B cell (primary cell): ENCODE measurements around the gene HSD11B2. TPM values are rescaled to one million over a fixed set of nuclear protein-coding genes. Genes with fewer than 3 reads are reported as not detected.

Experiments used
- ATAC-seq: fragments of 200-7000 bp; cut with Tn5 transposase; one replicate; pipeline ENCODE4 v1.10.0; 2021; ENCODE audit warnings: low read depth, mild to moderate bottlenecking, moderate number of reproducible peaks, moderate library complexity
- CTCF ChIA-PET: fragments of 350-600 bp; sonication (Branson Sonifier 250); formaldehyde crosslinking; loops from one replicate; lab custom pipeline; 2021; ENCODE audit warnings: antibody characterized with exemption, inconsistent platforms; lab: Charles Lee
- POLR2A ChIA-PET: fragments of 350-600 bp; sonication (Branson Sonifier 250); formaldehyde crosslinking; loops from one replicate; lab custom pipeline; 2021; ENCODE audit warnings: antibody characterized with exemption; lab: Charles Lee
- DNase-seq: peaks from one replicate; pipeline ENCODE4 v3.0.0; 2013
- H2AFZ ChIP-seq: 2 replicates; pipeline ENCODE4 v1.6.1; 2012; ENCODE audit warnings: mild to moderate bottlenecking, low read depth, low read length; ENCODE audit not compliant: insufficient read depth, poor library complexity, severe bottlenecking
- H3K27ac ChIP-seq, 2 donors: 1 replicate in 1 of 2; 2 replicates in 1 of 2; pipeline ENCODE4 v1.5.1; 2012 to 2013; ENCODE audit warnings: low read length in 2 of 2, mild to moderate bottlenecking in 2 of 2, moderate library complexity in 1 of 2
- H3K27me3 ChIP-seq, 4 experiments: fragments of 200-600 bp in 1 of 4; sonication (generic) in 1 of 4; replicated peaks in 1 of 4; 1 replicate in 2 of 4; 2 replicates in 2 of 4; pipeline versions ENCODE4 v1.6.1 to v1.7.0; 2013 to 2016; ENCODE audit warnings: low read length in 3 of 4, mild to moderate bottlenecking in 2 of 4, mixed read lengths in 1 of 4, moderate library complexity in 1 of 4; ENCODE audit not compliant: insufficient read depth in 4 of 4, control insufficient read depth in 3 of 4; ENCODE audit errors: control extremely low read depth in 1 of 4
- H3K36me3 ChIP-seq, 2 experiments: replicated peaks in 1 of 2; 1 replicate in 1 of 2; 2 replicates in 1 of 2; pipeline versions ENCODE4 v1.6.1 to v1.7.1; 2013; ENCODE audit warnings: low read length in 1 of 2; ENCODE audit not compliant: insufficient read depth in 2 of 2, control insufficient read depth in 1 of 2; ENCODE audit errors: control extremely low read depth in 1 of 2, extremely low read depth in 1 of 2
- H3K4me1 ChIP-seq, 2 donors: fragments of 200-600 bp in 1 of 2; sonication (generic) in 1 of 2; 1 replicate in 1 of 2; 2 replicates in 1 of 2; pipeline versions ENCODE4 v1.5.1 to v1.6.1; 2013 to 2017; ENCODE audit warnings: low read length in 2 of 2; ENCODE audit not compliant: control insufficient read depth in 2 of 2, insufficient read depth in 2 of 2
- H3K4me2 ChIP-seq: replicated peaks from 2 replicates; pipeline ENCODE3; 2012; ENCODE audit warnings: mild to moderate bottlenecking, low read depth, low read length; ENCODE audit not compliant: poor library complexity, severe bottlenecking
- H3K4me3 ChIP-seq, 5 experiments: fragments of 200-600 bp in 1 of 5; sonication (generic) in 1 of 5; 1 replicate in 3 of 5; 2 replicates in 2 of 5; pipeline versions ENCODE4 v1.5.1 to v1.7.0; 2011 to 2016; ENCODE audit warnings: low read length in 4 of 5, mild to moderate bottlenecking in 4 of 5, low read depth in 2 of 5, control low read depth in 1 of 5, moderate library complexity in 1 of 5; ENCODE audit not compliant: insufficient read depth in 1 of 5; ENCODE audit errors: control extremely low read depth in 1 of 5, extremely low read depth in 1 of 5
- H3K79me2 ChIP-seq: fragments of 200-600 bp; sonication (generic); one replicate; pipeline ENCODE4 v1.6.0; 2016; ENCODE audit warnings: low read length; ENCODE audit not compliant: control insufficient read depth, insufficient read depth
- H3K9ac ChIP-seq: fragments of 200-600 bp; sonication (generic); 2 replicates; pipeline ENCODE4 v1.6.1; 2017; ENCODE audit warnings: mild to moderate bottlenecking, low read length, moderate library complexity
- H3K9me3 ChIP-seq, 3 donors: one replicate each; pipeline versions ENCODE4 v1.6.1 to v1.7.1; 2013; ENCODE audit warnings: low read length in 2 of 3; ENCODE audit not compliant: control insufficient read depth in 2 of 3, insufficient read depth in 1 of 3; ENCODE audit errors: control extremely low read depth in 1 of 3
- H4K20me1 ChIP-seq: 2 replicates; pipeline ENCODE4 v1.6.0; 2012; ENCODE audit warnings: mild to moderate bottlenecking, low read length; ENCODE audit not compliant: insufficient read depth, control insufficient read depth, poor library complexity, severe bottlenecking
- H3K27ac Mint-ChIP-seq: one replicate; pipeline ENCODE4 v1.8.0; 2021; ENCODE audit warnings: mixed read lengths
- H3K27me3 Mint-ChIP-seq: one replicate; pipeline ENCODE4 v1.8.0; 2021; ENCODE audit warnings: mixed read lengths
- H3K4me1 Mint-ChIP-seq: one replicate; pipeline ENCODE4 v1.8.0; 2021; ENCODE audit warnings: mixed read lengths
- H3K4me3 Mint-ChIP-seq: one replicate; pipeline ENCODE4 v1.8.0; 2021; ENCODE audit warnings: mixed read lengths
- H3K9me3 Mint-ChIP-seq: one replicate; pipeline ENCODE4 v1.8.0; 2022; ENCODE audit warnings: mixed read lengths; ENCODE audit not compliant: insufficient read depth
- CTCF ChIP-seq: fragments of 200-600 bp; IDR thresholded peaks from one replicate; pipeline ENCODE4 v1.8.0; 2022; ENCODE audit warnings: antibody characterized with exemption, mild to moderate bottlenecking
- EZH2 ChIP-seq: IDR thresholded peaks from 2 replicates; pipeline ENCODE4 v1.6.1; 2012; ENCODE audit warnings: borderline replicate concordance, low read depth, mild to moderate bottlenecking, moderate library complexity, low read length; ENCODE audit not compliant: insufficient read depth, poor library complexity, severe bottlenecking
- WGBS: methylation state at CpG from one replicate; pipeline ENCODE4 v1.1.5; 2013; ENCODE audit warnings: missing lambda C conversion rate; ENCODE audit not compliant: insufficient coverage; 5-methylcytosine and 5-hydroxymethylcytosine counted together
- intact Hi-C: fragments of 100-400 bp; cut with micrococcal nuclease; formaldehyde crosslinking; loops from one replicate; pipeline ENCODE4 v1.10.0; 2022
- polyA plus RNA-seq: library from polyadenylated mRNA; depleted of rRNA; stranded (reverse); fragments of >200 nt; gene quantifications from 2 replicates; pipeline ENCODE4 v1.2.3, GENCODE V29; 2012
- total RNA-seq, 2 donors: library from RNA; stranded (reverse); fragments of 120-200 nt in 1 of 2; gene quantifications; 1 replicate in 1 of 2; 2 replicates in 1 of 2; pipeline versions ENCODE4 v1.2.3 to v1.2.4, GENCODE V29; 2013 to 2022

HSD11B2 gene
- total and polyA plus RNA-seq, 2 donors (not counting 1 experiment from before 2014, with no cell fraction given): 0.09 TPM; not detected in 1

- Histone ChIP-seq H4K20me1 (no peaks in the 10 kb centered on the region), H3K4me2 (no peak overlapping the region), H3K9ac (no peak overlapping the region), H3K4me3 (no peak overlapping the region), H3K27me3 (peaks cover 0 to 5% (median 4%) of the 10 kb centered on the region in 4 experiments), H3K4me1 (peaks cover 8 to 12% of the 10 kb centered on the region in 2 donors), H3K9me3 (peaks cover 0 to 3% (median 0%) of the 10 kb centered on the region in 3 donors), H3K36me3 (no peaks in the 10 kb centered on the region), H3K79me2 (no peaks in the 10 kb centered on the region), H3K27ac (no peak overlapping the region), H2AFZ (no peak overlapping the region)
- DNase-seq: no peak
- TF ChIP-seq EZH2 (no peak), CTCF (no peak)
- H3K4me1 Mint-ChIP-seq: peaks cover 17% of the 10 kb centered on the region
- no peak for ATAC-seq
- H3K27me3 Mint-ChIP-seq: peaks cover 18% of the 10 kb centered on the region
- no peaks in the 10 kb centered on the region for H3K9me3 Mint-ChIP-seq
- intact Hi-C loops: no loop called here
- WGBS: 95% methylated on average over 8 of the region's 8 CpGs
- POLR2A ChIA-PET: no interaction called here
- no peak overlapping the region for H3K4me3 Mint-ChIP-seq
- no peak overlapping the region for H3K27ac Mint-ChIP-seq
- CTCF ChIA-PET: interaction anchor here (1.0 to 1.5 kb wide), 2 partner anchors 11 to 79 kb away, joined by 3 to 4 read pairs; no protein-coding TSS in a partner anchor
These were observed 43.3 kb upstream of the HSD11B2 start for GRCh38 chr16:67387479-67388079.

DNA sequence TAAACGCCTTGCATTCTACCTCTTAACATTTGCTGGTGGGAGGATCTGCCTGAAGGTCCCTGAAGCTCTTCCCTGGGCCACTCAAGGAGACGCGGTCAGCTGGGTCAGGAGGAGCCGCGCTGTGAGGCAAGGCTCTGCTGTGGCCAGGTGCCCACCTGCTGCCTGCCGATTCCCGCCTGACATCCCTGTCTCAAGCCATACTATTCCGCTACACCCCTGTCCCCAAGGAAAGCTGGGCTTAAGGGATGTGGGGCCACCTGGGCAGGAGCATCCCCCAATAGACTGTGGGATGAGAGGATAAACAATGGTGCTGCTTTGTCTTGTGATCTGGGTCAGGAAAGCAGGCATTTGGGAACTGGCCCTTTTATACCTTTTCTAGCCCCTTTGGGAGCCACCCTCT lies 42.7 kb upstream of the HSD11B2 start:
- Histone ChIP-seq H3K27ac (no peak overlapping the region), H3K27me3 (peaks cover 0 to 11% (median 10%) of the 10 kb centered on the region in 4 experiments), H3K79me2 (no peaks in the 10 kb centered on the region), H3K4me3 (no peak overlapping the region), H3K9me3 (peaks cover 0 to 8% (median 0%) of the 10 kb centered on the region in 3 donors), H3K9ac (no peak overlapping the region), H3K4me2 (no peak overlapping the region), H3K4me1 (peaks cover 14 to 15% of the 10 kb centered on the region in 2 donors), H3K36me3 (no peaks in the 10 kb centered on the region), H4K20me1 (no peaks in the 10 kb centered on the region), H2AFZ (no peak overlapping the region)
- POLR2A ChIA-PET: no interaction called here
- H3K4me1 Mint-ChIP-seq: peaks cover 18% of the 10 kb centered on the region
- no peaks in the 10 kb centered on the region for H3K9me3 Mint-ChIP-seq
- TF ChIP-seq EZH2 (no peak), CTCF (no peak)
- ATAC-seq: no peak
- no peak for DNase-seq
- 100% methylated on average over 3 of the region's 8 CpGs for WGBS
- peaks cover 22% of the 10 kb centered on the region for H3K27me3 Mint-ChIP-seq
- intact Hi-C loops: no loop called here
- CTCF ChIA-PET: interaction anchor here (1.0 kb wide), 1 partner anchor 78 kb away, joined by 3 read pairs; no protein-coding TSS in a partner anchor
- H3K27ac Mint-ChIP-seq: no peak overlapping the region
- no peak overlapping the region for H3K4me3 Mint-ChIP-seq
